ENCODE data around the gene SEMA4A.
A peak's percentile ranks its signal among the peaks of the same experiment; 100 is the strongest.

SEMA4A gene

DNA sequence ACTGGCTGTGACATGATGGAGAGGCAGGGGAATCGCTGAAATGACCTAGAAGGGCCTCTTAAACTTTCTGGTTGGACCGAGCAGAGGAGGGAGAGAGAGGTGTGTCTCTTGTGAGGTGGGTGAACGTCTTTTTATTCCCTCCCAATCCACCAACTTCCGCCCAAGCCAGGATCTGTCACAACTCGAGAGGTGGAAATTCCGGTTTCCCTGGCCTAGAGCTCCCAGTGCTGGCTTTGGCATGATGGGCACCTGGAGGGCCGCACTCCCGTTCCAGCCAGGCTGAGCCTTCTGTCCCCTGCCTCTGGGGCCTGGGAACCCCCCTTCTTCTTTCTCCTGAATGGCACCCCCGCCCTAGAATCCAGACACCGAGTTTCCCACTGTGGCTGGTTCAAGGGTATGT lies at the start of gene SEMA4A:
TSS of gene SEMA4A (plus strand) at position 224 of the 400 bp plus-strand sequence. CDS start 994 bp downstream, outside the sequence.
- TF ChIP-seq, protein P1, sequence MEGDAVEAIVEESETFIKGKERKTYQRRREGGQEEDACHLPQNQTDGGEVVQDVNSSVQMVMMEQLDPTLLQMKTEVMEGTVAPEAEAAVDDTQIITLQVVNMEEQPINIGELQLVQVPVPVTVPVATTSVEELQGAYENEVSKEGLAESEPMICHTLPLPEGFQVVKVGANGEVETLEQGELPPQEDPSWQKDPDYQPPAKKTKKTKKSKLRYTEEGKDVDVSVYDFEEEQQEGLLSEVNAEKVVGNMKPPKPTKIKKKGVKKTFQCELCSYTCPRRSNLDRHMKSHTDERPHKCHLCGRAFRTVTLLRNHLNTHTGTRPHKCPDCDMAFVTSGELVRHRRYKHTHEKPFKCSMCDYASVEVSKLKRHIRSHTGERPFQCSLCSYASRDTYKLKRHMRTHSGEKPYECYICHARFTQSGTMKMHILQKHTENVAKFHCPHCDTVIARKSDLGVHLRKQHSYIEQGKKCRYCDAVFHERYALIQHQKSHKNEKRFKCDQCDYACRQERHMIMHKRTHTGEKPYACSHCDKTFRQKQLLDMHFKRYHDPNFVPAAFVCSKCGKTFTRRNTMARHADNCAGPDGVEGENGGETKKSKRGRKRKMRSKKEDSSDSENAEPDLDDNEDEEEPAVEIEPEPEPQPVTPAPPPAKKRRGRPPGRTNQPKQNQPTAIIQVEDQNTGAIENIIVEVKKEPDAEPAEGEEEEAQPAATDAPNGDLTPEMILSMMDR (conservative IDR thresholded peaks at IDR 0.05): no peak
- TF ChIP-seq ZFX (IDR thresholded peaks at IDR 0.05): no peak; the same call in 1 of the 2 replicates
- peak within 1 kb of the TSS; percentile 79 for H3K27ac ChIP-seq

DNA sequence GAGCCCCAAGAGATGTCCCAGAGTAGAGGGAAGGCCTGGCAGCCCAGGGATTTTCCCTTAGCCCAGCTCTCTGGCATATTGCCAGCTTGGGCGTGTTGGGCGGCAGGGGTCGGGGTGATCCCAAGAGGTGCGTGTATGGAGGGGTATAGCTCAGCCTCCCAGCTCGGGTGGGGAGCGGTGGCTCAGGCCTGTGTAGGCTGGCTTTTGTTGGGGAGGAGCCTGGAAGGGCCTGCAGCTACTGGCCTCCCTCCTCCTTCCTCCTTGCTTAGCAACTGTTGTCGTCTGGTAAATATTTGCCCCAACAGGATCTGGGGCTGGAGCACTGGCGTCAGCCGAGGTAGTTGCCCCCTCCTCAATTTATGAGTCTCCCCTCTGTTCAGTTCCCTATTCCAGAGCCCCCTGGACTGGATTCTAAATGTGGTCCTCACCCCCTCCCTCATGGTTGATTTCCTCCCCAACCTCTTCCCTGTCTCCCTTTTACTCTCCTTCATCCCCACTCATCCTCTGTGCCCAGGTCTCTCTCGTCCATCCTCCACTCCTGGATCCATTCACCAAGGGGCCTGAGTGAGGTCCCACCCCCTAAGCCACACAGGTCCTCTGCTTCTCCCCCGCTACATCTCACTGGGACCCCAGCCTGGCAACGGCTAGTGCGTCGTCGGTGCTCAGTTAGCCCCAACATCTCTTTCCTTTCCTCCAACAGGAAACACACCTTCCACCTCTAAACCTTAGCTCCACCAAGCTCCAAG lies 49.1 kb upstream of the SEMA4A start:
- H3K27ac ChIP-seq: peak overlapping the region; percentile 5; the same call in 1 of the 2 replicates
- TF ChIP-seq, protein P1 (conservative IDR thresholded peaks at IDR 0.05): no peak
- TF ChIP-seq ZFX (IDR thresholded peaks at IDR 0.05): no peak

DNA sequence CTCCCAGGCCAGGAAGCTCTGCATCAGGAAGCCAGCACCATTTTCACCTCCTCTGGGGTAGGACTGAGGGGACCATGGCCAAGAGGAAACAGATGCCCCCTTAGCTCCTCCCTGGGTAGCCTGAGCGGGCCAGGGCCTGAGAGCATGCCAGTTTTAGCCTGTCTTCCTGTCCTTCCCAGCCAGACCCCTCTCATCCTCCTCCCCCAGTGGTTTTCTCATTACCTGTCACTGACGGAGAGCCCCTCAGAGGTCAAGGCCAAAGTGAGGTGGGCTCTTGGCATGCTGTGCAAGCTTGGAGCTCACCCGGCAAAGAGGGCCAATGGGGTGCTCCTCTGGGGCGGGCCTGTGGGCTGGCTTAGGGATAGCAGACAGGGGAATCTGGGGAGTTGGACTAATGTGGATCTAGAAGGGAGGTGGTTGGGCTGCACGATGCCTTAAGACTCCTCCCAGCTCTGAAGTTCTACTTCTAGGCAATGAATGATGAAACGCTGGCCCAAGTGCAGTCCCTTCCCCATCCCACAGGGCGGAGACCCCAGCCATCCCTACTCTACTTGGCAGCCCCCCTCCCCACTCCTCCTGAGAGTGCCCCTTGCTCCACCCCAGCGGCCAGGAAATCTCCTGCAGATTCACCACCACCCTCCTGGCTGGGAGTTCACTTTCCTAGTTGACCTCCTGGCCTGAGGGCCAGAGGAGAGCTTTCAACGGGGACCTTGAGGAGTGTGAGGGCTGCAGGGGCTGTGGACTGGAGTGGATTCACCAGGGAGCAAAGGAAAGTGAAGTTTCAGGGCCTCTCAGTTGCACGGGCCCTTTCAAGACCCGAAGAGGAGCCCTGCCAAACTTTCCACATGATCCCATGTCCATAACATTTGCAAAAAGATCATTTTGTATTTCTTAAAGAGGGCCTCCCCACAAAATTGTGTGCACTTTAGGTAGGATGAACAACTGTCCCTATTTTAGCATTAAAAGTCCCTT lies 48.2 kb upstream of the SEMA4A start:
- TF ChIP-seq, protein P1 (conservative IDR thresholded peaks at IDR 0.05): no peak
- TF ChIP-seq ZFX (IDR thresholded peaks at IDR 0.05): no peak
- H3K27ac ChIP-seq: peak overlapping the region; percentile 5; the same call in 1 of the 2 replicates

DNA sequence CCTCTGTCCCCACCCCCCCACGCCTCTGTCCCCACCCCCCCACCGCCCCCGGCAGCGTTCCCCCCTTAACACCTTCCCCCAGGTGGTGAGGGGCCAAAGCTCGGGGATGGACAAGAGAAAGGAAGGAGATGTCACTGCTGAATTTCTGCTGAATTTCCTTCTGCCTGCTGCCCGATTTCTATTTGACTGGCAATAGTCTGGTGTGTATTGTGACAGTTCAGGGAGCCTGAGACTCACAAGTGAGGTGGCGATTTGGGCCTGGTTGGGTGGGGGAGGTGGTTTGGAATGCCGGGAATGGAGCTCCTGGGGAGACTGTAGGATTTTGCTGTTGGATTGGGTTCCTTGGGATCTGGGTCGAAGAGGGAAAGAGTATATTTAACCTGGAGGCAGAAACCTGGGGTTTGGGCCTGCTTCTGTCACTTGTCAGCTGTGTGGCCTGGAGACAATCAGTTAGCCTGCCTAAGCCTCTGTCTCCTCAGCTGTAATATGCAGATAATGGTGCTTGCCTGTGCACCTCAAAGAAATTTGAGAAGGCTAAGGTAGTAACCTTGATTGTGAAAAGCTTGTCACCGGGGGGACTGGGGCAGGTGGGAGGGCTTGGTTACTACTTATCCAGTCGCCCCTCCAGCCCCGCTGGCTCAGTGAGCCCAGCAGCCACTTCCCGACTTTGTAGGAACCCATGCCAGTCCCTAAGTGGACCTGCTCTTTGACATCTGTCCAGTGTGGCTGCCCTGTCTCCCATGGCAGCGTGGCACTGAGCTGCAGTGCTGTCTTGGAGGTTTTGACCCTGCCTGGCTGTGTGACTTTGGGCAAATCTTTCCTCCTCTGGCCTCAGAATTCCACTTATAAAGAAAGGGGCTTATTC lies 46.5 kb upstream of the SEMA4A start:
- no peak for TF ChIP-seq ZFX (IDR thresholded peaks at IDR 0.05)
- TF ChIP-seq, protein P1 (conservative IDR thresholded peaks at IDR 0.05): no peak
- no peak overlapping the region for H3K27ac ChIP-seq

DNA sequence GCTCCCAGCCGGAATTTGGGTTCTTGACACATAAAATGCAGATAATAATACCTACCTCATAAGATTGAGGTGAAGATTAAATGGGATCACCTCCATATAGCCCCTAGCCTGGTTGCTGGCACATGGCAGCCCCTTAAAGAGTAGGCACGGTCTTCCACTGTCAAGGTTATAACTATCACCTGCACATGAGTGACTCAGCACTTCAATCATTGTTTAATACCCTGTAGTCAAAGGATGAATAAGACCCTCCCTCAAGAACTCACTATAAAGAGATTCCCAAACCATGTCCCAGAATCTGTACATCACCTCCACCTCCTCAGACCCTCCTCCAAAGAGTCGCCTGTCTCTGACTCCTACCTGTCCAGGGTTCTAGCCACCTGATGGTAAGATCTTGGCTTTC lies 45.3 kb upstream of the SEMA4A start:
- TF ChIP-seq, protein P1 (conservative IDR thresholded peaks at IDR 0.05): no peak
- TF ChIP-seq ZFX (IDR thresholded peaks at IDR 0.05): no peak
- no peak overlapping the region for H3K27ac ChIP-seq

DNA sequence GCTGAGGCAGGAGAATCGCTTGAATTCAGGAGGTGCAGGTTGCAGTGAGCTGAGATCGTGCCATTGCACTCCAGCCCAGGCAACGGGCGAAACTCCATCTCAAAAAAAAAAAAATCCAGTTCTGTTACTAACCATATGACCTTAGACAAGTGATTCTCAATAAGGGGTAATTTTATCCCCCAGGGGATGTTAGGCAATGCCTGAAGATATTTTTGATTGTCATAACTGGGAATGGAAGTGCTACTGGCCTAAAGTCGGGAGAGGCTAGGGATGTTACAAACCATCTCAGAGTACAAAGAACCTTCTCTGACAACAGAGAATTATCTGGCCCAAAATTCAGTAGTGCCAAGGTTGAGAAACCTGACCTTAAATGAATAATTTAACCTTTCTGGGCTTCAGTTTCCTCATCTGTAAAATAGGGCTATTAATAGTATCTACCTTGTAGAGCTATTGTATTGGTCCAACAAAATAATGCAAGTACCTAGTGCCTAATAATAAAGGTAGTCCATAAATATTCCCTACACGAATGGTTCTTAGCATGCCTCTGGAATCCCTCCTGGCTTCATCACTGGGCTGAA lies 44.6 kb upstream of the SEMA4A start:
- H3K27ac ChIP-seq: no peak overlapping the region

More for the DNA sequence above, 44.6 kb upstream of the SEMA4A start:
- TF ChIP-seq, protein P1 (conservative IDR thresholded peaks at IDR 0.05): no peak
- no peak for TF ChIP-seq ZFX (IDR thresholded peaks at IDR 0.05)

Data from C4-2B (cell line).